Esophagus (tissue), 2 donors: Measurements from ENCODE around the gene PPP2R2B. TPM values are rescaled to one million over a fixed set of nuclear protein-coding genes. Genes with fewer than 3 reads are reported as not detected.

Experiments used
- H3K27ac ChIP-seq, 2 donors: one replicate each; pipeline ENCODE4 v1.5.1; 2013; ENCODE audit warnings: low read depth in 2 of 2, mild to moderate bottlenecking in 2 of 2, inconsistent platforms in 1 of 2, low read length in 1 of 2, moderate library complexity in 1 of 2
- H3K27me3 ChIP-seq, 2 donors: one replicate each; pipeline ENCODE4 v1.6.1; 2013; ENCODE audit warnings: low read length in 2 of 2, control low read depth in 1 of 2, mild to moderate bottlenecking in 1 of 2; ENCODE audit not compliant: insufficient read depth in 2 of 2, control insufficient read depth in 1 of 2
- H3K36me3 ChIP-seq, 2 donors: one replicate each; pipeline ENCODE4 v1.6.1; 2013; ENCODE audit warnings: low read length in 1 of 2; ENCODE audit not compliant: control insufficient read depth in 2 of 2, insufficient read depth in 2 of 2
- H3K4me1 ChIP-seq, 2 donors: one replicate each; pipeline ENCODE4 v1.6.1; 2013; ENCODE audit warnings: low read length in 1 of 2; ENCODE audit not compliant: control insufficient read depth in 2 of 2, insufficient read depth in 2 of 2
- H3K4me3 ChIP-seq, 2 donors: one replicate each; pipeline ENCODE4 v1.5.1; 2013; ENCODE audit warnings: low read length in 2 of 2, mild to moderate bottlenecking in 2 of 2, low read depth in 1 of 2, moderate library complexity in 1 of 2
- H3K9me3 ChIP-seq, 2 donors: one replicate each; pipeline ENCODE4 v1.6.1; 2013; ENCODE audit warnings: mild to moderate bottlenecking in 2 of 2, low read depth in 1 of 2, low read length in 1 of 2, moderate library complexity in 1 of 2; ENCODE audit not compliant: control insufficient read depth in 2 of 2, insufficient read depth in 1 of 2
- WGBS, 2 donors: extraction: QIAGEN DNeasy Blood & Tissue Kit; methylation state at CpG; one replicate each; pipeline ENCODE4 v1.1.7; 2013; 5-methylcytosine and 5-hydroxymethylcytosine counted together
- polyA plus RNA-seq, 2 donors: library from polyadenylated mRNA; stranded (reverse); fragments of 200-250 nt; gene quantifications; one replicate each; pipeline ENCODE4 v1.2.3, GENCODE V29; 2013
- donor health status: healthy with polysubstance abuse.
- donor health status: Bipolar disorder and iron deficiency.

Gene PPP2R2B
- polyA plus RNA-seq, 2 donors, result 0.78 to 0.92 TPM

- H3K27me3 ChIP-seq, result no peaks in the 10 kb centered on the region
- no peaks in the 10 kb centered on the region for H3K36me3 ChIP-seq
- no peak overlapping the region for H3K27ac ChIP-seq
- WGBS, 2 donors, result 57 to 60% methylated on average over 3 of the region's 3 CpGs
- no peak overlapping the region for H3K4me3 ChIP-seq
- H3K4me1 ChIP-seq, result no peaks in the 10 kb centered on the region
- no peaks in the 10 kb centered on the region for H3K9me3 ChIP-seq
These were observed 42.2 kb downstream of the PPP2R2B start for GRCh38 chr5:146836226-146836842.

- Histone ChIP-seq H3K27ac (no peak overlapping the region), H3K4me1 (no peaks in the 10 kb centered on the region), H3K27me3 (no peaks in the 10 kb centered on the region), H3K9me3 (no peaks in the 10 kb centered on the region), H3K4me3 (no peak overlapping the region), H3K36me3 (no peaks in the 10 kb centered on the region)
- 47 to 69% methylated on average over 3 of the region's 3 CpGs for WGBS, 2 donors
These were observed 45.4 kb downstream of the PPP2R2B start for GRCh38 chr5:146832985-146833732.

- H3K27me3 ChIP-seq, result no peaks in the 10 kb centered on the region
- H3K9me3 ChIP-seq, result no peaks in the 10 kb centered on the region
- no peak overlapping the region for H3K27ac ChIP-seq
- peaks cover 0 to 2% of the 10 kb centered on the region in 2 donors for H3K4me1 ChIP-seq
- H3K4me3 ChIP-seq, result no peak overlapping the region
- no peaks in the 10 kb centered on the region for H3K36me3 ChIP-seq
These were observed 50.2 kb downstream of the PPP2R2B start for GRCh38 chr5:146828385-146828784.

- Histone ChIP-seq H3K4me1 (peaks cover 0 to 2% of the 10 kb centered on the region in 2 donors), H3K36me3 (no peaks in the 10 kb centered on the region), H3K4me3 (no peak overlapping the region), H3K27me3 (no peaks in the 10 kb centered on the region), H3K27ac (no peak overlapping the region), H3K9me3 (no peaks in the 10 kb centered on the region)
- 80 to 88% methylated on average over 2 of the region's 2 CpGs for WGBS, 2 donors
These were observed 50.7 kb downstream of the PPP2R2B start for GRCh38 chr5:146827901-146828300.

GRCh38 chr5:146825033-146825432 is 53.5 kb downstream of the PPP2R2B start:
- peaks cover 0 to 2% of the 10 kb centered on the region in 2 donors for H3K4me1 ChIP-seq
- H3K27ac ChIP-seq, result no peak overlapping the region
- H3K36me3 ChIP-seq, result no peaks in the 10 kb centered on the region
- H3K4me3 ChIP-seq, result no peak overlapping the region
- no peaks in the 10 kb centered on the region for H3K9me3 ChIP-seq
- 33 to 45% methylated on average over 5 of the region's 5 CpGs for WGBS, 2 donors
- H3K27me3 ChIP-seq, result no peaks in the 10 kb centered on the region

GRCh38 chr5:146821732-146822131 is 56.8 kb downstream of the PPP2R2B start:
- no peak overlapping the region for H3K4me3 ChIP-seq
- H3K36me3 ChIP-seq, result no peaks in the 10 kb centered on the region
- 83 to 89% methylated on average over 3 of the region's 3 CpGs for WGBS, 2 donors
- H3K9me3 ChIP-seq, result no peaks in the 10 kb centered on the region
- H3K27ac ChIP-seq, result no peak overlapping the region
- H3K4me1 ChIP-seq, result no peaks in the 10 kb centered on the region
- H3K27me3 ChIP-seq, result no peaks in the 10 kb centered on the region

- WGBS, 2 donors, result 91 to 96% methylated on average over 3 of the region's 3 CpGs
These were observed 57.6 kb downstream of the PPP2R2B start for GRCh38 chr5:146820987-146821386.

GRCh38 chr5:146818822-146819221 is 59.7 kb downstream of the PPP2R2B start:
- Histone ChIP-seq H3K27me3 (no peaks in the 10 kb centered on the region), H3K36me3 (no peaks in the 10 kb centered on the region), H3K4me1 (no peaks in the 10 kb centered on the region), H3K4me3 (no peak overlapping the region), H3K27ac (no peak overlapping the region), H3K9me3 (no peaks in the 10 kb centered on the region)
- 72 to 82% methylated on average over 2 of the region's 2 CpGs for WGBS, 2 donors

More at GRCh38 chr5:146820987-146821386, 57.6 kb downstream of the PPP2R2B start:
- Histone ChIP-seq H3K9me3 (no peaks in the 10 kb centered on the region), H3K4me3 (no peak overlapping the region), H3K36me3 (no peaks in the 10 kb centered on the region), H3K27ac (no peak overlapping the region), H3K4me1 (no peaks in the 10 kb centered on the region), H3K27me3 (no peaks in the 10 kb centered on the region)

GRCh38 chr5:146817973-146818372 is 60.6 kb downstream of the PPP2R2B start:
- Histone ChIP-seq H3K36me3 (no peaks in the 10 kb centered on the region), H3K27ac (no peak overlapping the region), H3K27me3 (no peaks in the 10 kb centered on the region), H3K4me3 (no peak overlapping the region), H3K9me3 (no peaks in the 10 kb centered on the region), H3K4me1 (no peaks in the 10 kb centered on the region)
- WGBS, 2 donors, result 83 to 85% methylated on average over 4 of the region's 4 CpGs
